HG03378 (cell line): ENCODE measurements around the gene ITPKB.
A peak's percentile ranks its signal among the peaks of the same experiment; 100 is the strongest.

Experiments used
- ATAC-seq: cut with Tn5 transposase; IDR thresholded peaks from one replicate; pipeline ENCODE4 v1.9.1; 2021; ENCODE audit warnings: mild to moderate bottlenecking, moderate library complexity; ENCODE audit not compliant: unreplicated experiment

The ITPKB gene

DNA sequence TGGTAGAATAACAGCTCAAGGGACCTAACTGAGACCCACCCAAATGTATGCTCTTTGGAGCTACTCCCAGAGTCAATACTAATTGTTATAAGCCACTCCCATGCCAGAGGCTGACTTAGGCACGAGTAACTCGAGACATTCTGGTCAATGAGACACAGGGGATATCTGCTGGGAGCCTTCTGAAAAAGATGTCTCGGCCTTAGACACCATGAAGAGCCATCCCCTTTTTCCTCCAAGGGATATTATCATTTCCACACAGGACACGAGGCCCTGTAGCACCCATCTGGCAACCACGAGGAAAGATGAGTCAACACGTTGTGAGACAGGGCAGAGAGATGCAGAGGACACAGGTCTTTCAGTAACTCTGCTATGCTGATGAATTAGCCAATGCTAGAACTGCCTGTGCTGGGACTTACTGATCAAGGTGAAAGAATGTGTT lies 30.7 kb downstream of the ITPKB start:
- no peak for ATAC-seq

DNA sequence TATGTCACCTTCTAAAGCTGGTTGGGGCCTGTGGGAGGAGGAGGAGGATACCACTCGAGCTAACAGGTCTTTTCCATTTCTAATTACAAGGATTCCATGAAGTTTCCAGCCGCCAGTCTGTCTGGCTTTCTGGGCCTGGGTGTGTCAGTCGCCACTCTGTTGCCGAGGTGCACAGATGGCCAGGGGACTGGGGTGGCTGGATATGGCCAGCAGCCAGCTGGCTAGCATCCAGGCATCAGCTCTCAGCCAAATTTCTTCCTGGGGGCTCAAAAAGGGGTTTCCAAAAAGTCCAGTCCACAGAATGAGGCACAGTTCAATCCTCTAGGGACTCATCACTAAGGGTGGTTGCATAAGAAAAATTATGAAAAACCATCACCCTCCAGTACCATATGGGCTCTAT lies 32.4 kb downstream of the ITPKB start:
- ATAC-seq: no peak

DNA sequence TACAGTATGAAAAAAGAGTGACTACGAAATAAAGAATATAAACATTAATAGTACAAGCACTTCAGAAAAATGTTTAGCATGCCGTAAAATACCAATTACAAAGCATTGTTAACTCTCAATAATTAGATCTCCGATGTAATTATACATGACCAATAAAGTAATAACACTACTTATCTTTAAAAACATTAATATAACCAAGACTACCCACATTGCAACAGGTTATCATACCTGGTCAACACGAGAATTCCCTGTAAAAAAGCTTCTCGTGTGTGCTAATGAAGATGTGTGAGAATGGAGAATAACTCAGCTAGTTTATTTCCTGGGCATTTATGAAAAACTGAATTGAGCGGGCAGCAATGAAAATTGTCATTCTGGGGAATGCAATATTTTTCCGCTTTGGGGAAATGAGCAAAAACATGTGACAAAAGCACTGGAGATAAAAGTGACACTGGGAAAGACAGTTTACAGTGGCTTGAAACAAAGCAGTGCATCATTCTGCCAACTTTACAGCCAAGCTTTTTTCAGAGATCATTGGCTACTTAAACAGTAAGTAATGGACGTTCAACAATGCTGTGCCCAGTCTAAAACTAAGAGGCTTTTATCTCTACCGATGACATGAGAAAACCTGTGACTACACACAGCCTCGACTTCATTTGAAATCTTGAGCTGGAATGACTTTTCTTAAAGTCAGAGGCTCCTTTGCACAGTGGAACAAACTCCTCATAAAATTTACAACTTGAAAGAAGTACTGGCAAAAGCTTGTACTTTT lies 34.7 kb downstream of the ITPKB start:
- ATAC-seq: no peak

DNA sequence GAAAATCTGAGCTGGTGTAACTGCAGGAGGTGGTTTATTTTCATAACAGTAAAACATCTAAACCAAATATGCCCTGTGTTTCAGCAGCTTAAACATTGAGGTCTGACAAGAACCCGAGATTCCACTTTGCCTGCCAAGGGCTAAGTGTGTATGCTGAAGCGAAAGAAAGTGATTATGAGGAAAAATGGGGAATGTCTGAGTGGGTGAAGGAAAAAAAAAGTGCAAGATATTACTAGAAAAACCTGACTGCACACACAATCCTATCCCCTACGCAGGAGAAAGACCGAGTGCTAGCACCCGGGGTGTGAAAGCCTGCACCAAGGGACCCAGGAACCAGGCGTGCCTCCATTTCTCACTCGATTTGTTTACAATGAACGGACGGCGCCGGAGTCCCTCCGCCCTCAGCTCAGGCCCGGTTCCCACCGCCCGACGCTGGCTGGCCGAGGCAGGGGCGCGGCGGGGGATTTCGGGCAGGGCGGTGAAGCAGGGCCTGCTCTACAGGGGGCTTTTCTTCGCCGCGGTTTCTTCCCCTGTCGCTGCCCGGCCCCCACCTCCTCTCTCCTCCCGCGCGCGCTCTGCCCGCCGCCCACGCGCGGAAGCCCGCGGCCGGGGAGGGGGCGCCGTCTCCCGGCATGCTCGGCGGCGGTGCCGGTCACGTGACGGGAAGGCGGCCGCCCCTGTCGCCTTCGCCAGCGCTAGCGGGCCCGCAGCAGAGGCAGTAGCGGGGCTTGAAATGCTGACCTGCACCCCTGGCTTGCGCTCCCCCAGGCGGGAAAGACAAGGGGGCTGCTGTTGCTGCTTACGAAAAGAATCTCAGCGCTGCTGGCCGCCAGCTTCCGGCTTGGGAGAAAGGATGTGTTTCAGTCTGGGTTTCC lies 35.9 kb downstream of the ITPKB start:
- peak; percentile 51 for ATAC-seq

DNA sequence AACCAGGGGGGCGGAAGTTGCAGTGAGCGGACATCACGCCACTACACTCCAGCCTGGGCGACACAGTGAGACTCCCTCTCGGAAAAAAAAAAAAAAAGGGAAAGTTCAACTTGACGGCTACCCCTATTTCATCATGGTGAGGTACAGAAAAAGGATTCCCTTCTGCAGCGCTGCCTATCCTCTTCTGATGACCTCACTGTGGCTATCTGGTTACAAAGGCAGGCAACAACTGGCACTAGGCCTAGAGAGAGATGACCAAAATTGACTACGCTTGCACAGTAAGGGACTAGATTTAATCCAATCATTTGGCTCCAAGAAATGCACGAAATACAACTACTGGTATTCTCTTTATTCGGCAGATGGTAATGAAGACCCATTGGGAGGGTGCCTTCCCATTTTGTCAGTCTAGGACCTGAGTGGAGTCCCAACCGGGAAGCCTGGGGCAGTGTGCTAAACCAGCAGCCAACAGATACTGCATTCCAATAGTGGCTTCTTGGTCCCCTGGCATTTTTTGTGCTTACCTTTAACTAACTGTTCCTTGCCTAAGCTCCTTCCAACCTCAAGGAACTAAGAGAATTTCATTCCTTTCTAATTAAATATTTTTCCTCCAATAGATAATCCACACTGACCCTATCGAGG lies 36.6 kb downstream of the ITPKB start:
- ATAC-seq: no peak

DNA sequence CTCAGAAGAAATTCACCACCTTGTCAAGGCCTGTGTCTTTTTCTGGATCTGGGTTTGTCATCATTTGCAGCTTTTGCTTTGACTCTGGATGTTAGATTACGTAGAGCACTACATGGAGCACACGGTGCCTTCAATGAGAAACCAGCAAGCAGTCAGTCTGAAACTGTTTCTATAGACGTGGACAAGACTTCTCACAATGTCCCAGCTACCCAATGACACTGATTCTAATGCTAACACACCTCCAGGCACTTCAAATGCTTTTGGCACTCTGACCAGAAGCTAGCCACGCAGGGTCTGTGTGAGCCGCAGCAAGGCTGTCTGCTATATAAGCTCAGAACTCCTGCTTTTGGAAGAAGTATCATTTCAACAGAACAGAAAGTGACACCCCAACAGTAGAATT lies 38.2 kb downstream of the ITPKB start:
- no peak for ATAC-seq

DNA sequence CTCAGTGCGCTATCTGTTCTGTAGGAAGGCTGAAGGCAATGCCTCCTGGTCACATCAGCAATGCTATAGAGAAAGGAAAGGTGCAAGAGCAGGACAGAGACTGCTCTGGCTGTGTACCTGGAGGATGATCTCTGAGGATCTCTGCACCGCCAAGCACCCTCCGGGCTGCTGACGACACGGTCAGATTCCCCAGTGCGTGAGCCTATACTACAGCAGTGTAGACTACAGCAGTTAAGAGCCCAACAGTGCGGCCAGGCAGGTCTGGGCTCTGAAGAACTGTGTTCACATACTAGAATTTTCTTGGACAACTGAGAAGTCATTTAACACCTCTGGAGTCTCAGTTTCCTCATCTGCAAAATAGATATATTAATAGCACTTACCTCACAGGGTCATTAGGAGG lies 39.9 kb downstream of the ITPKB start:
- ATAC-seq: no peak

DNA sequence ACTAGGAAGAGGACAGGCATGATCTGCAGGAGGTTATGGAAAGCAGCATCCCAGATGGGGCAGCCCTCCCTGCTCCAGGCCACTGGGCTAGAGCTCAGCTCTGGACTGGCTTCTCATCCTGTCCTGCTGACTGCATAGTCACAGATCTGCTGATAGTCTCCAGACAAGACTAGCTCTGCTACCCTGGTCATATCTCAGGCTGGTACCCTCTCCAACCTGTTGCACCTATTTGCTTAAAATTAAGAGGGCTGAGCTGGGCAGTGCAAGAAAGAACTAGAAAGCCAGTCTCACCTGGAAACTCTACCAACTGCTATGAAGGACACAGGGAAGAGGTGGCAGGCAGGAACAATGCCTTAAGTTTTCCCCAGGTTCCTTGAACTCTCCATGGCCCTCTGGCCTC lies 40.4 kb downstream of the ITPKB start:
- no peak for ATAC-seq

DNA sequence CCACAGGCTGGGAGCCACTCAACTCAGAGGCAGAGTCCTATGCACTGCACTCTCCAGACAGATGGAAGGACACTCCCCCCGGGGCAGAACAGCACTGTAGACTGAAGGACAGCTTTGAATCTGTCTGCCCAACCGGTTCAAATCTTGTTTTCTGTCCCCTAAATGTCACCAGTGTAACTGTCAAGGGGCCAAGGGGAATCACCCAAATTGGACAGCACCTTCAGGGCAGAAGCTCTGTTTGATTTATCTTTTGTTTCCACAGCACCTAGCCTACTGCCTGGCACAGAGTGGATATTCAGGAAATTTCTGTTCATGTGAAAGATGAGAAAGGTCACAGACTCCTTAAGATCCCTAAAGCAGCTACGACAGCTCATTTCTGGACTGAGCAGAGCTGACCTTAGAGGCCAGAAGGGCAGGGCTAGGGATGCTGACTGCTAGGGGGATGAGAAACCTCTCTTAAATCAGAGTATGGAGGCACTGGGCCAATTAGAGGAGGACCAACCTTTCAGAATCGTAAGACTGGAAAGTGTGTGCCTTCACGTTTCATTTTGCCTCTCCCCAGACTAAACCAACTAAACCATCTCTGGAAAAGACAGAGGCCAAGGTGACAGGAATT lies 41.0 kb downstream of the ITPKB start:
- ATAC-seq: peak; percentile 15

DNA sequence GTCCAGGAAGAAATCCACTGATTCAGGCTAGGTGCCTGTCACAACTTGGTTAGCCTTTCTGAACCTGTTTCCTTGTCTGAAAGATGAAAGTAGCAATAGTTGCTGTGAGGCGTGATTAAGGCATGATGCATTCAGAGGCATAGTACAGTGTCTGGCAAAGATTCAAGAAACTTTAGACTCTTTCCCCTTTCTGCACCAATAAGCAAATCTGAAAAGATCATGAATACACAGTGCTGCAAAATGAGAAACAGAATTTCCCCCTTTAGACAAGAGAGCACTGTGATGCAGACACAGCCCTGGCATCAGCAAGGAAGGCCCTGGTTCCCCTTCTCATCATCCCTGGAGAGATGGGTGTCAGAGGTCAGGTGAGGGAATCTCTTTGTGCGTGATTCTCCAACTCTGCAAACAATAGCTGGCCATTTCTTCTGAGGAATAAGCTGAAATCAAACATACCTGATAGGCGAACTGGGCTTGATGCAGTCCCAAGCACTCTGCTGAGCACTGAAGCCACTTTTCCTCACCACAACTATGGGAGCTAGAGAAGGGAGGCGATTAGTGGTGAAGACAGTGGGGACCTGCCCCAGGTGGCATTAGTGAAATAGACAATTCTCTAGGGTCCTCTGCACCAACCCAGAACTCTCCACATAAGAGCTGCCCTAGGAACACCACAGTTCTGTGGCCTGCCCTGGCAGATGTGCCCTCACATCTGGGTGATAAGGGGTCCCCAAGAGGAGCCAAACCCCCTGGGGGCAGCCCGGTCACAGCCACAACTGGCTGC lies 41.7 kb downstream of the ITPKB start:
- peak; percentile 65 for ATAC-seq

DNA sequence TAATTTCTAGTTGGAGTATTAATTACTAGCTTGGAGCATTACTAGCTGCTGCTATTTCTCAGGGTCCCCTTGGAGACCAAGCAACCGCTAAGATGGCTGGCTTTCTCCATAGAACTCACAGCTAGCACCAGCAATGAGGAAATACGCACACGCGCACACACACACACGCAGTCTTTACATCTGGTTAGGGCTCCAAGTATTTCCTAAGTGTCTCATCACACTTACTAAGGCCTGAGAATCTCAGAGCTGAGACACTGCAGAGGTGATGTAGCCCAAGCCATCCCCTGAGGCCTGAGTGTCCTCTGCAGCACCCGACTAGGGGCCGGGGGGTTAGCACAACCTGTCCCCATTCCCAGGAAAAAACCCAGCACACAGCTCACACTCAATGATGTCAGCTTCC lies 42.5 kb downstream of the ITPKB start:
- ATAC-seq: no peak

DNA sequence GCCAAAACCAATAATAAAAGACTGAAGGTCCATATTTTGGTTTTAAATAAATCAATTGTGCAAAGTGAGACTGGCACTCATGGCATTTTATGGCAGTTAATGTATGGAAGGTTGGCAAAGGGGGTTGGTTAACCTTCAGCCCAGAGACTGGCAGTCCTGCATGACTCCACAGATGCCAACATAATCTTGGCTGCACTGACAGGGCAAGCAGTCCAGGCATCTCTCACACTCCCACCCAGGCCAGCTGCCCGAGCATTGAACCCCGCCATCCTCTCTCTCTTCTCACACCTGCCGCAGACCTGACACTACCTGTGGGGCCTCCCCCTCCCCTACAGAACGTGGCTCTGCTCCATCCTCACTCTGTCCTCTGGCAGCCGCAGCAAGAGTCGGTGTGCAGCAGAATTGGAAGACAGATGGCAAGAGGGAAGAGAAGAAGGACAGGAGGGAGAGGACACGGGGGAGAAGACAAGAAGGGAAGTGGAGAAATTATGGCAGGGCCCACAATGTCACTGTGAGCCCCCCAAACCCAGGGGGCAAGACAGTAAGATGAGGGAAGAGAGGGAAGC lies 43.7 kb downstream of the ITPKB start:
- ATAC-seq: no peak

DNA sequence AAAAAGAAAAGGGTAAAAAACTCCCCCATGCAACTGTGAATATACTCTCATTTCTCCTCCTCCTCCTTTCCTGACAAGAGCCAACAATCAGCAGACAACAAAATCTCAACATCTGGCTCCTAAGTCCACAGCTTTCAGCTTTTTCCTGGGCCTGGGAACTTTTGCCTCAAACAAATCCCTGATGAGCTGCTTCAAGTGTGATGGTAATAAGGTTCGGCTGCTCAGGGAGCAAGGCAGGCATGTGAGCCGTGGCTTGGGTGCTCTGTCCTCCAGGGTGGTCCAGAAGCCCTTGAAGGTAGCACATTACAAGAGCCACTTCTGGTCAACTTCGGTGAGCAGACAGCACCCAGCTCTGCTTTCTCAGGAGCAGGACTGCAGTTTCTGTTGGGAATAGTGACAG lies 46.3 kb downstream of the ITPKB start:
- ATAC-seq: no peak

DNA sequence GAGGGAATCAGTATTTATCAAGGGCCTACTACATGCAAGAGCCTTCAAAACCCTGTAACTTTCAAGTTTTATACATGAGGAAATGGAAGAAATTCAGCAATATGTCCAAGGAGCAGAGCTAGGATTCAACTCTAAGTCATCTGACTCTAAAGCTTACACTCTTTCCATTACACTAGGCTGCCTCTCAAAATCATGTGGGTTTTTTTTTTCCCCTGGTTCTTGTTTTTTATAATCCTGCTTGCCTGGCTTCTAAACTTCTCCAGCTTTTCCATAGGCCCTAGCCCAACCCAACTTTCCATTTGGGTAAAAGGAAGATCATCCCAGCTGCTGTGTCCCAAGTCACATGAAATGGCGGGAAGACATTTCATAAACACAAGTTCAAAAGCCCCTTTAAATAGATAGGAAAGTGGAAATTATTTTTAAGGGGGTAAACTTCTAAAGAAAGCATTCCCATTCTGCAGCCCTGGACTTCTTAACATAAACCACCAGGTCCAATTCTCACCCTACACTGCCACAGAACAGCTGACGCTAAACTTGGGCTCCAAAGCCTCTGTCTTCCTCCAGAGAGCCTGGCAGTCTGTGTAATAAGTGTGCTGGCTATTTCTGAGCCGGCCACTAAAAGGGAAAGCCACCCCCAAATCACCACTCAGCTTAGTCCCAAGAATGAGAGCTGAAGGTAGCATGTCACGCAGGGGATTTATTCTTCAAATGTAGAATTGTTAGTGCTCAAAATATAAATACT lies 46.9 kb downstream of the ITPKB start:
- ATAC-seq: no peak

DNA sequence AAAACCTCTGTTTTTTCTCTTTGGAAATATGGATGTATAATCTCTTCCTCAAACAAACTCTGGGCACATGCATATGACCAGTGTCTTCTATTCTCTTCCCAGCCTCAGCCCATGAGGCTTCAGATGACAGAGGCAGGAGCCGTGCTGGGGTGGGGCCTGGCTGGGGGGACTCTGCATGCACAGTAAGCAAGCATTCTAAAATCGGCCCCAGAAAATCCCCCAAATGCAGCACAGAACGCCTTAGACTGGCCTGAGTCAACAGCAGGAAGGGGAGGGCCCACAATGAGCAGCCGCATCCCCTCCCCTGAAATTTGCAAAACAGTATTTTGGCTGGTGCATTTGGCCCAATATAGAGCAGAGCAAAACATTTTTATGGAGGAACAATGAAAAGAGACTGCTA lies 47.8 kb downstream of the ITPKB start:
- peak; percentile 40 for ATAC-seq

DNA sequence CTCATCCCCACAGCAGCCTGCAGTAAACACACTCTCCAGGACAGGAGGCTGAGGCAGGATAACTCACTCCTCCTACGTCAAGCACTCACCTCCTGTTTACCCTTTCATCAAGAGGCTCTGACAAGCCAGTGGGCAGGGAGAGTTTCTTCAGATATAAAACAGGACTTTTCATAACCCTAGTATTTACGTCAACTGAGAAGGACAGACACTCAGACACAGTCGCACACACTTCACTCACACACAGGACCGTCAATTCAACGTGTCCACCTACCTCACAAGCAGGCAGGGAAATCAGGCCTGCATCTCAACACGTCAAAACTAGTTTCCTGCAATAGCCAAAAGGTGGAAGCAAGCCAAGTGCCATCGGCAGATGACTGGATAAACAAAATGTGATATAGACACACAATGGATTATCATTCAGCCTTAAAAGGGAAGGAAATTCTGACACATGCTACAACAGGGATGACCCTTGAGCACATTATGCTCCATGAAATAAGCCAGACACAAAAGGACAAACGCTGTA lies 48.6 kb downstream of the ITPKB start:
- no peak for ATAC-seq

DNA sequence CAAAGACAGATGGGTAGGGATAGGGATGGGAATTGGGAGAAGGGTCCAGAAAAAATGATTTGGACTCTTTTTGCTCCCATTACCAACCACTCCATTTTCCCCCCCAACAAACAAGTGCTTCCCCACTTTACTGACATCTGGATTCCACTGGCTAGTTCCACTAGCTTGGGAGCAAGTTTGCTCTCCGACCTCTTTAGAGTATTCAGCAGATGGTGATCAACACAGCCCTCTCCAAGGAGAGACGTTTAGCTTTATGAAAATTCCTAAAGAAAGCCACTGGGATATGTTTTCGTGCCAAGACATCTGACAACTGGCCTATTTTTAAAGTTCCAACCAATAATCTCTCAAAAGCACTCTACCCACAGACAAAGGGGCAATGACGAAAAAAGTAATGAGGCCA lies 50.3 kb downstream of the ITPKB start:
- no peak for ATAC-seq

DNA sequence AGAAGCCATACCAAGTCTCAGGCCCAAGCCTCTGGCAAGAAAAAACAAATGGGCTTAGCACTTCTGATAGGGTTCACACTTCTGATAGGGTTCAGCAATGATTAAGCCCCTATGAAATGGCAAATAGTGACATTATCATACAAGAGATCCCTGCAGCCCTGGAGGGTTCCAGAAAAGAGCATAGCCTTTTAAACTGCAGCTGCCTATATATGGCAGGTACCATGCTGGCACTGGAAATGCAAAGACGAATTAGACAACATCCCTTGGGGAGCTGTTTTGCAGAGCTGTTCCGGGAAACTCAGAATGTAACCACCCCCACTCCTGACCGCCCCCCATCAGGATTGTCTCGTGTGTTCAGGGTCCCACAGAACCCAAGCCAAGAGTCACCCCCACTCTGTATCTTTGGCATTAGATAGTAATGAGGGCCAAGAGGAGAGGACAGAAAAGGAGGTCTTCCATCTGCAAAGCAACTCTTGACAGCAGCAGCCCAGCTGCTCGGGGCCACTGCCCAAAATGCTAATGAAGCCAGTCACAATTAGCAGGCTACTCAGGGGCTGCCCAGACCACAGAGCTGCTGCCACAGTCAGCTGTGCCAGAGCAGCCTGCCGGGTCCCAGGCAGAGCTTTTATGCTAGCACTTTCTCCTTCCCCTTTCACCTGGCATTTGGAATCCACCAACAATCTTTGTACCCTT lies 50.9 kb downstream of the ITPKB start:
- ATAC-seq: no peak

DNA sequence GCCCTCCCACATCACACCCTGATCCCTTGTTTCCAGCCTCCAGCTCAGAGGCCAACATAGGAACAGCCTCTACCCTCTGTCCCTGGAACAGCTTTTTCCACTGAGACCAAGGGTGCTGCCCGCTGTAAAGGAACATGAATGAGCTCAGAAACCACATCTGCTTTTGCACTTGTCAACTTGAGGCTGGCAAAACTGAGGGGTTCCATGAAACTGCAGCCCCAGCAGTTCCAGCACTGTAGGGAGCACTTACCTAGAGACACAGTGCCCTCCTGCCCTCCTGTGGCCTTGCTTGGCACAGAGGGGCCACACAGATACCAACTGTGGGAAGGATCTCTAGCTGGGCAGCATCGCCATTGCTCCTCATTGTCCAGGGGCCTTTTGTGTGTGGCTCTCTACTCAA lies 51.7 kb downstream of the ITPKB start:
- no peak for ATAC-seq
